Ovary (tissue), 10 donors: Measurements from ENCODE around the gene APOL5. TPM values are rescaled to one million over a fixed set of nuclear protein-coding genes. Genes with fewer than 3 reads are reported as not detected.
"Not testable (repeated sequence)": the region's sequence is repeated elsewhere in the genome, so short reads cannot be mapped to it uniquely, and the experiment has no call there.

ENCODE experiments used
- DNase-seq, 5 donors: peaks; one replicate each; pipeline ENCODE4 v3.0.0-alpha.2; 2019 to 2020
- H3K27ac ChIP-seq, 2 donors: fragments of 200-600 bp; one replicate each; pipeline versions ENCODE4 v1.5.1 to v1.8.0; 2019 to 2022
- H3K27me3 ChIP-seq: fragments of 200-600 bp; one replicate; pipeline ENCODE4 v1.8.0; 2022
- H3K36me3 ChIP-seq: fragments of 200-600 bp; sonication (generic); one replicate; pipeline ENCODE4 v1.5.1; 2019
- H3K4me1 ChIP-seq: one replicate; pipeline ENCODE4 v1.8.1; 2013; ENCODE audit warnings: mild to moderate bottlenecking, moderate library complexity; ENCODE audit not compliant: insufficient read depth
- H3K4me3 ChIP-seq: fragments of 200-600 bp; sonication (generic); one replicate; pipeline ENCODE4 v1.5.1; 2017
- H3K9me3 ChIP-seq, 2 donors: fragments of 200-600 bp in 1 of 2; sonication (generic) in 1 of 2; one replicate each; pipeline versions ENCODE4 v1.5.1 to v1.8.1; 2013 to 2019; ENCODE audit warnings: mild to moderate bottlenecking in 1 of 2, moderate library complexity in 1 of 2
- CTCF ChIP-seq, 3 donors: fragments of 450-650 bp in 2 of 3; fragments of 200-600 bp in 1 of 3; IDR thresholded peaks; one replicate each; pipeline versions ENCODE4 v1.5.1 to v1.8.0; 2016 to 2022; ENCODE audit warnings: antibody characterized with exemption in 3 of 3, mild to moderate bottlenecking in 1 of 3
- EP300 ChIP-seq: sonication (generic); formaldehyde crosslinking; IDR thresholded peaks from one replicate; pipeline ENCODE4 v1.6.1; 2017; ENCODE audit warnings: antibody characterized with exemption
- POLR2A ChIP-seq: fragments of 450-650 bp; IDR thresholded peaks from one replicate; pipeline ENCODE4 v1.6.1; 2017; ENCODE audit warnings: antibody characterized with exemption, mild to moderate bottlenecking, moderate library complexity
- WGBS, 3 donors: extraction: QIAGEN DNeasy Blood & Tissue Kit in 1 of 3; methylation state at CpG; one replicate each; pipeline versions ENCODE4 v1.1.5 to v1.1.7; 2013 to 2017; 5-methylcytosine and 5-hydroxymethylcytosine counted together
- intact Hi-C, 4 donors: fragments of 100-400 bp; cut with DNase I; formaldehyde crosslinking; loops; one replicate each; pipeline versions ENCODE4 v1.11.0 to v1.15.1; 2022 to 2023
- long read RNA-seq, 3 donors: library from polyadenylated mRNA in 2 of 3; unstranded in 2 of 3; transcript quantifications; one replicate each; pipeline ENCODE4 v2.0.0 and lab custom pipeline, GENCODE V29; 2021 to 2026
- polyA plus RNA-seq, 2 donors: library from polyadenylated mRNA; stranded (reverse); fragments of 200-250 nt in 1 of 2; fragments of 350-450 nt in 1 of 2; fragmentation: Illumina TruSeq in 1 of 2; extraction: RNeasy Lipid Tissue Mini Kit (QIAGEN cat#74804) in 1 of 2; gene quantifications; one replicate each; pipeline ENCODE4 v1.2.3, GENCODE V29; 2013 to 2014
- total RNA-seq, 7 donors: library from RNA; depleted of rRNA in 2 of 7; stranded (reverse); fragments of >200 nt in 2 of 7; fragmentation: NEBNext Ultra II Directional in 3 of 7; extraction: Animal tissue kit (Norgen Biotek cat#: 25700) in 3 of 7; gene quantifications; one replicate each; pipeline versions ENCODE4 v1.1.0 to v1.2.4, GENCODE V29; 2016 to 2023
- donor health status: DM: no; HTN: no; CAD: no; lungs with moderate emphysema.
- donor health status: DM: no; HTN: no; CAD: no.
- donor health status: Bipolar disorder and iron deficiency.
- donor health status: DM: yes; HTN: yes; CAD: no.
- donor health status: DM: no; HTN: no; CAD: no.
- donor health status: DM: yes; HTN: yes; CAD: no.

Gene APOL5, protein sequence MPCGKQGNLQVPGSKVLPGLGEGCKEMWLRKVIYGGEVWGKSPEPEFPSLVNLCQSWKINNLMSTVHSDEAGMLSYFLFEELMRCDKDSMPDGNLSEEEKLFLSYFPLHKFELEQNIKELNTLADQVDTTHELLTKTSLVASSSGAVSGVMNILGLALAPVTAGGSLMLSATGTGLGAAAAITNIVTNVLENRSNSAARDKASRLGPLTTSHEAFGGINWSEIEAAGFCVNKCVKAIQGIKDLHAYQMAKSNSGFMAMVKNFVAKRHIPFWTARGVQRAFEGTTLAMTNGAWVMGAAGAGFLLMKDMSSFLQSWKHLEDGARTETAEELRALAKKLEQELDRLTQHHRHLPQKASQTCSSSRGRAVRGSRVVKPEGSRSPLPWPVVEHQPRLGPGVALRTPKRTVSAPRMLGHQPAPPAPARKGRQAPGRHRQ
- total RNA-seq (not detected), polyA plus RNA-seq (not detected)
- long read RNA-seq, donor 1 = 0 reads
- long read RNA-seq, donor 2 = 0 reads
- long read RNA-seq, donor 3 = 0 reads

GRCh38 chr22:35717572-35717971, at the start of gene APOL5:
Gene APOL5 (plus strand): TSS chr22:35717872. CDS start chr22:35717872, 0 bp downstream.
- H3K9me3 ChIP-seq = no peaks in the 10 kb centered on the region
- no peak within 1 kb of the TSS for H3K27ac ChIP-seq
- WGBS, 3 donors = 64 to 78% (median 68%) methylated on average over 3 of the region's 3 CpGs
- no peaks in the 10 kb centered on the region for H3K36me3 ChIP-seq
- H3K27me3 ChIP-seq = no peaks in the 10 kb centered on the region
- TF ChIP-seq CTCF (IDR thresholded peaks at IDR 0.05) (no peak), POLR2A (no peak), EP300 (no peak)
- no peak within 1 kb of the TSS for H3K4me3 ChIP-seq
- intact Hi-C loops = no loop called here
- DNase-seq = no peak
- H3K4me1 ChIP-seq = no peaks in the 10 kb centered on the region

DNA sequence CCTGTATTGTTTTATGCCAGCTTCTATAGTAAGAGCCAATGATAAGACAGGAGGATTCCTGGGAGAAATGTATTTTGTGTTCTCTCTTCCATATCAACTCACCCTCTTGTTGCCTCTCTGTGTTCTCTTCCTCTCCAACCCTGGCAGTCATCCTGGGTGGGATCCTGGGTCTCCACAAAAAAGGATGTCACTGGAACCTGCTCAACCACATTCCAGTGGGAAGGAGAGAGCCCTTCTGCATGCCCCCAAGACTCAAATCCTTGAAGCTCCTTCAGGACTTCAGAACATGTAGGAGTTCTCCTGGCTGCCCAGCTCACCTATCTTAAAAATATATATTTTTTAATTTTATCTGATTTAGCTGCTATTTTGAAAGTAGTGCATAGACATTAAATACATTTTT, 43.3 kb upstream of the APOL5 start:
- H3K4me3 ChIP-seq = no peak overlapping the region
- TF ChIP-seq EP300 = no peak
- no peak for TF ChIP-seq POLR2A
- no peak for TF ChIP-seq CTCF (IDR thresholded peaks at IDR 0.05)
- H3K9me3 ChIP-seq = no peaks in the 10 kb centered on the region
- H3K36me3 ChIP-seq = no peaks in the 10 kb centered on the region
- intact Hi-C loops = no loop called here
- DNase-seq = no peak
- no peak overlapping the region for H3K27ac ChIP-seq
- peaks cover 2% of the 10 kb centered on the region for H3K4me1 ChIP-seq
- H3K27me3 ChIP-seq = no peaks in the 10 kb centered on the region

DNA sequence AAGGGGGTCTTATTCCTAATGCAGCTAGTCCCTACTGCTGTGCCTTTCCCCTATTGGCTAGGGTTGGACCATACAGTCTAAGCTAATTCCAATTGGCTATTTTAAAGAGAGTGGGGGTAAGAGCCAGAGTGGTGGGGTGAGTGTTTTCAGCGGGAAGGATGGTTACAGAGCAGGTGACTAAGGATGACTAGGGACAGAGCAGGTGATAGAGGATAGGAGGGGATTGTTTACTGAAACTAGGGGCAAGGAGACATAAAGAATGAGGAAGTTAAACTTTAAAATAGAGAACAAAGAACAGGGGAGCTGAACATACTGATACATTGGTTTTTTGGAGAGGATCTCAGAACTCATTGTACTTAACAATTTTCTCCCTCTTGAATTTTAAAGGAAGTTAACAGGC, 41.6 kb upstream of the APOL5 start:
- DNase-seq, H3K9me3 ChIP-seq, H3K4me1 ChIP-seq, H3K27ac ChIP-seq, intact Hi-C loops, H3K4me3 ChIP-seq, H3K36me3 ChIP-seq, H3K27me3 ChIP-seq: not testable (repeated sequence)
- 90 to 94% (median 94%) methylated on average over 1 of the region's 1 CpG for WGBS, 3 donors

GRCh38 chr22:35677460-35678187, 40.0 kb upstream of the APOL5 start:
- Histone ChIP-seq H3K4me1 (no peaks in the 10 kb centered on the region), H3K4me3 (no peak overlapping the region), H3K9me3 (peaks cover 0 to 6% of the 10 kb centered on the region in 2 donors), H3K27me3 (no peaks in the 10 kb centered on the region), H3K27ac (no peak overlapping the region), H3K36me3 (no peaks in the 10 kb centered on the region)
- DNase-seq = no peak
- intact Hi-C loops = no loop called here
- TF ChIP-seq CTCF (IDR thresholded peaks at IDR 0.05) = no peak
- TF ChIP-seq POLR2A = no peak
- TF ChIP-seq EP300 = no peak
- WGBS, 3 donors = 74 to 79% (median 74%) methylated on average over 7 of the region's 7 CpGs

DNA sequence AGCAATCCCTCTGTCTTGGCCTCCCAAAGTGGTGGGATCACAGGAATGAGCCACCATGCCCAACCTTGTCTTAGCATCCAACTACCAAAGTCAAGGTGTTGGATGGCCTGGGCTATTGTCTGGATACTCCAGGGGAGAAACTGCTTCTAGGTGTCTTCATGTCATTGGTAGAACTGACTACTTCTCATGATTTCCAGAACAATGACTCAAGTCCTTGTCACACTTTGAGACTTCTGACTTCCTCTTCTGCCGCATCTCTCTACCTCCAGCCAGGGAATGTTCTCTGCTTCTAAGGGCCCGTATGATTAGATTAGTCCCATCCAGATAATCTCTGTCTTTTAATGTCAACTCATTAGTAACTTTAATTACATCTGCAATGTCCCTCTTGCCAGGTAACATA, 38.8 kb upstream of the APOL5 start:
- 73 to 87% (median 79%) methylated on average over 2 of the region's 2 CpGs for WGBS, 3 donors
- H3K27ac ChIP-seq = no peak overlapping the region
- intact Hi-C loops = no loop called here
- TF ChIP-seq EP300 = no peak
- no peak for TF ChIP-seq CTCF (IDR thresholded peaks at IDR 0.05)
- no peak for TF ChIP-seq POLR2A
- H3K4me1 ChIP-seq = no peaks in the 10 kb centered on the region
- no peak for DNase-seq
- H3K4me3 ChIP-seq = no peak overlapping the region
- H3K27me3 ChIP-seq = no peaks in the 10 kb centered on the region
- peaks cover 0 to 6% of the 10 kb centered on the region in 2 donors for H3K9me3 ChIP-seq
- no peaks in the 10 kb centered on the region for H3K36me3 ChIP-seq

DNA sequence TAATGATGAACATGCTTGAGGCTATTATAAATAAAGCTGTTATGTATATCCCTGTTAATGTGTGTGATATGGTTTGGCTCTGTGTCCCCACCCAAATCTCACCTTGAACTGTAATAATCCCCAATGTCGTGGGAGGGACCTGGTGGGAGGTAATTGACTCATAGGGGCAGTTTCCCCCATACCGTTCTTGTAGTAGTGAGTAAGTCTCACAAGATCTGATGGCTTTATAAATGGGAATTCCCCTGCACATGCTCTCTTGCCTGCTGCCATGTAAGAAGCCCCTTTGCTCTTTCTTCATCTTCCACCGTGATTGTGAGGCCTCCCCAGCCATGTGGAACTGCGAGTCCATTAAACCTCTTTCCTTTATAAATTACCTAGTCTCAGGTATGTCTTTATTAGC, 38.2 kb upstream of the APOL5 start:
- H3K27me3 ChIP-seq, H3K4me3 ChIP-seq, H3K9me3 ChIP-seq, H3K27ac ChIP-seq, H3K36me3 ChIP-seq, intact Hi-C loops, H3K4me1 ChIP-seq, DNase-seq: not testable (repeated sequence)
- WGBS, 3 donors = 52 to 62% (median 55%) methylated on average over 4 of the region's 4 CpGs
